Activated CD8-positive, alpha-beta memory T cell treated with anti-CD3 and anti-CD28 coated beads, Interleukin-2, amount 50 U/mL, for 24 hours (primary cell): Measurements from ENCODE around the gene IRAK1.

ENCODE experiments used
- DNase-seq: peaks from one replicate; pipeline ENCODE4 v3.0.0-alpha.2; 2020; ENCODE audit errors: extremely low read depth

IRAK1 gene

DNA sequence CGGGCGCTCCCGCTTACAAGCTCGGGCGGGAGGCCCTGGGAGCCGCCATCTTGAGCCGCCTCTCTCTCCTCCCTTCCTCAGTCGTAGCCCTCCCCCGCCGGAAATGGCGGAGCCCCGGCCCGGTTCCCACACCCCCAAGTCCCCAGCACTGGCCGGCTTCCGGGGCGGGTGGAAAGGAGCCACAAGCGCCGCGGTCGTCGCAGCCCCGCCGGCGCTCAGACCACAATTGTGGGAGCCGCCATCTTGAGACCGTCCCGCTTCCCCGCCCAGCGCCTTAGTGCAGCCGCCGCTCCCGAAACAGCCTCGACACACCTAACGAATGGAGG is 48.6 kb downstream of the IRAK1 start:
- DNase-seq: peak; percentile 76

GRCh38 chrX:153970357-153971123 is 49.2 kb downstream of the IRAK1 start:
- no peak for DNase-seq

- DNase-seq: no peak
Measured at GRCh38 chrX:153969904-153970356, 49.8 kb downstream of the IRAK1 start.

DNA sequence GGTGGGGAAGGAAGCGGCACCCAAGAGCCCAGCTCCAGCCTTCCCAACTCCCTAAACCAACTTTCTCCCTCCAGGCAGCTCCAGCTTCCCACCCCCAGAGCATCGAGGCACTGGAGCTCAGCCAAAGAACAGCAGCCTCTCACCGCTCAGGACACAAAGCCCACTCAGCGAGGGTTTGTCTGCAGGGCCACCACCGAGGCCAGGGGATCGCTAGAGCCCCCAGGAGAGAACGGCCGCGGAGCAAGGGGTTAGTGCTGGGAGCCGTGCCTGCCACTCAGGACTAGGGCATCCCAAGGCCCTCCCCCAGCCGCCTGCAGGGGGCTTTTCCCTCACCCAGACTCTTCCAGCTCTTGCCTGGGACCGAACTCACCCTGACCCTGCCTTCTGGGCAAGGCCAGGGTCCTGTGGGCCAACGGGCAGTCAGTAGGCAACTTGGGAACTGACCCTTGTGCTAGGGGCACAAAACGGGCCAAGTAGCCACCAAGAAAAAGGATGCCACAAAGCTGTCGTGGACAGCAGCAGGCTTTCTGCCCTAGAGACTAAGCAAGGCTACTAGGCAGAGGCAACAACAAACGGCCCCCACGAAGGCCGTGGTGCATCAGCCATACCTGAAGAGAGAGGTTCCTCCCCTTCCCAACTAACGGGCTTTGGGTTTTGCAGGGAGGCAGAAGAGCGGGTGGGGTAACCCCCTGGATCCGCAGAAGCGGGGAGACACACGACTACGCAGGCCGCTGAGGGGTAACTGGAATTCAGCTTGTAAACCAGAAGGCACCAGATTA is 50.4 kb downstream of the IRAK1 start:
- DNase-seq: no peak

DNA sequence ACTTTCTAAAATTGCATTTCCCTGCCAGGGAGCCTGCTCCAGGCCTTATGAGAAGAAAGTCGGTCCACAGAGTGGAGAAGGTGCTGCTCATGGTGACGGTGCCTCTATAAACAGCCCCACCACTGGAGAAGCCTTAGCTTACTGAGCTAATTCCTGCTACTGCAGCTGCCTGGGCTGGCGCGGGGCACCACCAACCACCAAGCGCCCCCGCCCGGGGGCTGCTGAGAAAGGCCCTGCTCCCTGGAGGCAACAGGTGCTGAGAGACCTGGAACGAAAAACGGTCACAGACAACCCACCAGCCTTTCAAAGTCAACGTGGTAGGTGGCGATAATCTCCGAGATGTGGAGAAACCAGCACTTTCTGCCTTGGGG is 51.0 kb downstream of the IRAK1 start:
- no peak for DNase-seq

GRCh38 chrX:153968255-153968654 is 51.4 kb downstream of the IRAK1 start:
- no peak for DNase-seq

DNA sequence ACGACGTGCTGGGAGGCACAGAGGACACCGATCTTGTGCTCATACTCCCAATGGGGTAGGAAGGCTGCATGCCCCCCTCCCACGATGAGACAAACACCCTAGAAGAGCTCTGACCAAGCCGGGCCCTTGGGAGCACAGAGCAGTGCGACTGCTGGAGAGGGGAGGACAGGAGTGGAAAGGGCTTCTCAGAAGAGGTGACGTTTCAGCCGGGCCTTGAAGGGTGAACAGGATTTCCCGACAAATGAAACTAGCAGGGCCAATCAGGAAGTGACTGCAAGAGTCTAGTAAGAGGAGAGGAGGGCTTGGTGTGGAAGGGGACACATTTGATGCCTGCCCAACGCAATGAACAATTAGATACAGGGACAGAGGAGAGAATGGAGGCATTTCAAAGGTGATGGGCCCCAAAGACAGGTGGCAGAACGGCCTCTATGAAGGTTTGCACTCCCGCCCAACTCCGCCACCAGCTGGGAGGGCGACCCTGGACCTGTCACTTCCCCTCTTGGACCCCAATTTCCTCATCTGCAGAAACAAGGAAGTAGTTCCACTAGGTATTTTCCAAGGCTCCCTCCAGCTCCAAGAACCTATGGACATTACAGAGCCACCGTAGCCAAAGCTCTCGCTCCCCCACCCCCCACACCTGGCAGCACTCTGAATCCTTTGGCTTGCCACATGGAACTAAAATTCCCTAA is 52.0 kb downstream of the IRAK1 start:
- DNase-seq: no peak

- DNase-seq: no peak
Measured at GRCh38 chrX:153966841-153967535, 52.7 kb downstream of the IRAK1 start.

DNA sequence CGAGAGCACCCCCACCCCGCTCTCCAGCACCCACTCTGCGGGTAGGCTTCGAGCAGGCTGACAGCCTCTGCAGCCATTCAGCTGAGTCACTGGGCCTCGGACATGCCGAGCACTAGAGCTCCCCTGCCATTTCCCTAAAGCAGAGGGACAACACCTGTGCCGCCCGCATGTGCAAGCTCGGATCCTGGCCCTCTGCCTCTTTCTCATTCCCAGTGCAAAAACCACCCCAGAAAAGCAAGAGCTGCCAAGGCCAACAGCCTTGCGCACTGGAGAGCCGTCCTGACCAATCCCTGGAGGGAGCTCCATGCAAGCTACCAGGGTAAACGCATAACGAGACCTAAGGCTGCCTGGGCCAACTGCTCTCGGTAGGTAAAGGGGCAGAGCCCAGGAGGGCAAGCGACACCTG is 53.4 kb downstream of the IRAK1 start:
- DNase-seq: no peak

- no peak for DNase-seq
Measured at GRCh38 chrX:153965406-153965805, 54.3 kb downstream of the IRAK1 start.

- no peak for DNase-seq
Measured at GRCh38 chrX:153964105-153964504, 55.6 kb downstream of the IRAK1 start.

DNA sequence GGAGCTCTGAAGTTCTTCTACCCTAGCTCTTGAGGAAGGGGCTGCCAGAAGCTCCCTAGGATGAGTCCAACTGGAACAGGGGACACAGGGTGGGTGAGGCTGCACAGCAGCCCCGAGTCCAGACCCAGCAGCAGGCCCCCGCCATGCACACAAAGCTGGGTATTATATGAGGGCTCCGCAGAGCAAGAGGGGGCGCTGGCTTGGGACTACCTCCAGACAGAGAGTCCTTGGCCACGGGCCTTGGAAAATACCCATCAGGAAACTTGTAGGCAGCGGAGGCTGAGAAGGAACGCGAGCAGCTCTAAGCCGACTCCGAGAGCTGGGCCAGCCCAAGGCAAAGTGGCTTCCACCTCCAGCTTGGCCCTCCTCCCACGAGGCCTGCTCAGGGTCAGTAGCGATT is 56.2 kb downstream of the IRAK1 start:
- DNase-seq: no peak

GRCh38 chrX:153961292-153961691 is 58.4 kb downstream of the IRAK1 start:
- DNase-seq: no peak

- DNase-seq: no peak
Measured at GRCh38 chrX:153960786-153961185, 58.9 kb downstream of the IRAK1 start.
